Osteoblast (primary cell): ENCODE data around the gene CLECL1. TPM values are rescaled to one million over a fixed set of nuclear protein-coding genes. Genes with fewer than 3 reads are reported as not detected.
"Not testable (repeated sequence)": the region's sequence is repeated elsewhere in the genome, so short reads cannot be mapped to it uniquely, and the experiment has no call there.

Source experiments
- DNase-seq: peaks from one replicate; pipeline ENCODE4 v3.0.0; 2011; ENCODE audit warnings: low spot score, mixed read lengths; ENCODE audit not compliant: insufficient read length; ENCODE audit errors: missing footprints
- H2AFZ ChIP-seq: 2 replicates; pipeline ENCODE4 v1.6.0; 2011; ENCODE audit warnings: mild to moderate bottlenecking, low read length
- H3K27ac ChIP-seq: 2 replicates; pipeline ENCODE4 v1.5.1; 2011; ENCODE audit warnings: mild to moderate bottlenecking, low read depth, low read length, moderate library complexity
- H3K27me3 ChIP-seq: 2 replicates; pipeline ENCODE4 v1.6.0; 2012; ENCODE audit warnings: mild to moderate bottlenecking, control low read depth, inconsistent platforms, low read length, moderate library complexity; ENCODE audit not compliant: insufficient read depth
- H3K36me3 ChIP-seq: 2 replicates; pipeline ENCODE4 v1.5.1; 2011; ENCODE audit warnings: mild to moderate bottlenecking, low read length, control low read depth, moderate library complexity; ENCODE audit not compliant: insufficient read depth
- H3K4me1 ChIP-seq: 2 replicates; pipeline ENCODE4 v1.5.1; 2011; ENCODE audit warnings: mild to moderate bottlenecking, low read length, control low read depth, moderate library complexity; ENCODE audit not compliant: insufficient read depth
- H3K4me2 ChIP-seq: 2 replicates; pipeline ENCODE4 v1.6.0; 2011; ENCODE audit warnings: mild to moderate bottlenecking, low read length; ENCODE audit not compliant: insufficient read depth
- H3K4me3 ChIP-seq: fragments of 200-600 bp; sonication (generic); 3 replicates; pipeline ENCODE4 v1.5.1; 2012; ENCODE audit warnings: mild to moderate bottlenecking, low read length, inconsistent platforms; ENCODE audit not compliant: insufficient read depth
- H3K79me2 ChIP-seq: 2 replicates; pipeline ENCODE4 v1.6.0; 2012; ENCODE audit warnings: mild to moderate bottlenecking, low read length, control low read depth, inconsistent platforms; ENCODE audit not compliant: insufficient read depth
- H3K9me3 ChIP-seq: 2 replicates; pipeline ENCODE4 v1.5.1; 2011; ENCODE audit warnings: low read depth, low read length, control low read depth
- H4K20me1 ChIP-seq: 2 replicates; pipeline ENCODE4 v1.6.0; 2012; ENCODE audit warnings: mild to moderate bottlenecking, low read length, control low read depth; ENCODE audit not compliant: insufficient read depth
- total RNA-seq: library from RNA; depleted of rRNA; stranded (reverse); fragments of >200 nt; gene quantifications from 2 replicates; pipeline ENCODE4 v1.2.3, GENCODE V29; 2012
- TF ChIP-seq, protein P1 (sequence below): IDR thresholded peaks from 2 replicates; pipeline ENCODE4 v1.5.1; 2011; ENCODE audit warnings: mild to moderate bottlenecking, low read depth, low read length, moderate library complexity; ENCODE audit errors: extremely low read depth

CLECL1 gene
- total RNA-seq, 1 donor, result not detected

DNA sequence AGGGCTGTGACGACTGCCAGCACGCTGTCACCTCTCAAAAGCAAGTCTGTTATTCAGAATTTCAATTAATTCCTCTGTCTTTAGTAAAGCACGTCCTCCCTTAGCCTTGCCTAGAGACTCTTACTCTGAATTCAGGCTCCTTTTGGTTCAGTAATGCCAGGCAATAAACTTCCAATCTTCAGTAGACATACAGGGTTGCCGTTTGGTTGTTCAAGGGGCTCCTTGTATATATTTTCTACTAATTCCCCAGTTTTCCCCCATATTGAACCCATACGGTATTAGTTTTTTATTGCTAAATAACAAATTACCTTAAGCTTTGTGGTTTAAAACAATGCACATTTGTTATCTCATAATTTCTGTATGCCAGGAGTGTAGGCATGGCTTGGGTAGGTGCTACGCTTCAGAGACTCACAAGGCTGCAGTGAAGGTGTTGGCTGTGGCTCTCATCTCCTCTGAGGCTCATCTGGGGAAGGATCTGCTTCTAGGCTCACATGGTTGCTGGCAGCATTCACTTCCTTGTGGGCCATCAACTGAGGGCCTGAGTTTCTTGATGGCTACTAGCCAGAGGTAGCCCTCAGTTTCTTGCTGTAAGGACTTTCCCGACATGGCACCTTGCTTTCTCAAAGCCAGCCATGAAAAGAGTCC, 7.3 kb upstream of the CLECL1 start:
- no peaks in the 10 kb centered on the region for H4K20me1 ChIP-seq
- no peaks in the 10 kb centered on the region for H3K79me2 ChIP-seq
- no peak overlapping the region for H3K4me3 ChIP-seq
- H3K27ac ChIP-seq, result no peak overlapping the region
- H3K36me3 ChIP-seq, result no peaks in the 10 kb centered on the region
- TF ChIP-seq, protein P1, sequence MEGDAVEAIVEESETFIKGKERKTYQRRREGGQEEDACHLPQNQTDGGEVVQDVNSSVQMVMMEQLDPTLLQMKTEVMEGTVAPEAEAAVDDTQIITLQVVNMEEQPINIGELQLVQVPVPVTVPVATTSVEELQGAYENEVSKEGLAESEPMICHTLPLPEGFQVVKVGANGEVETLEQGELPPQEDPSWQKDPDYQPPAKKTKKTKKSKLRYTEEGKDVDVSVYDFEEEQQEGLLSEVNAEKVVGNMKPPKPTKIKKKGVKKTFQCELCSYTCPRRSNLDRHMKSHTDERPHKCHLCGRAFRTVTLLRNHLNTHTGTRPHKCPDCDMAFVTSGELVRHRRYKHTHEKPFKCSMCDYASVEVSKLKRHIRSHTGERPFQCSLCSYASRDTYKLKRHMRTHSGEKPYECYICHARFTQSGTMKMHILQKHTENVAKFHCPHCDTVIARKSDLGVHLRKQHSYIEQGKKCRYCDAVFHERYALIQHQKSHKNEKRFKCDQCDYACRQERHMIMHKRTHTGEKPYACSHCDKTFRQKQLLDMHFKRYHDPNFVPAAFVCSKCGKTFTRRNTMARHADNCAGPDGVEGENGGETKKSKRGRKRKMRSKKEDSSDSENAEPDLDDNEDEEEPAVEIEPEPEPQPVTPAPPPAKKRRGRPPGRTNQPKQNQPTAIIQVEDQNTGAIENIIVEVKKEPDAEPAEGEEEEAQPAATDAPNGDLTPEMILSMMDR, result no peak
- peak; percentile 44 for DNase-seq
- no peaks in the 10 kb centered on the region for H3K27me3 ChIP-seq
- no peaks in the 10 kb centered on the region for H3K9me3 ChIP-seq
- no peaks in the 10 kb centered on the region for H3K4me1 ChIP-seq
- H3K4me2 ChIP-seq, result no peak overlapping the region
- H2AFZ ChIP-seq, result no peak overlapping the region

DNA sequence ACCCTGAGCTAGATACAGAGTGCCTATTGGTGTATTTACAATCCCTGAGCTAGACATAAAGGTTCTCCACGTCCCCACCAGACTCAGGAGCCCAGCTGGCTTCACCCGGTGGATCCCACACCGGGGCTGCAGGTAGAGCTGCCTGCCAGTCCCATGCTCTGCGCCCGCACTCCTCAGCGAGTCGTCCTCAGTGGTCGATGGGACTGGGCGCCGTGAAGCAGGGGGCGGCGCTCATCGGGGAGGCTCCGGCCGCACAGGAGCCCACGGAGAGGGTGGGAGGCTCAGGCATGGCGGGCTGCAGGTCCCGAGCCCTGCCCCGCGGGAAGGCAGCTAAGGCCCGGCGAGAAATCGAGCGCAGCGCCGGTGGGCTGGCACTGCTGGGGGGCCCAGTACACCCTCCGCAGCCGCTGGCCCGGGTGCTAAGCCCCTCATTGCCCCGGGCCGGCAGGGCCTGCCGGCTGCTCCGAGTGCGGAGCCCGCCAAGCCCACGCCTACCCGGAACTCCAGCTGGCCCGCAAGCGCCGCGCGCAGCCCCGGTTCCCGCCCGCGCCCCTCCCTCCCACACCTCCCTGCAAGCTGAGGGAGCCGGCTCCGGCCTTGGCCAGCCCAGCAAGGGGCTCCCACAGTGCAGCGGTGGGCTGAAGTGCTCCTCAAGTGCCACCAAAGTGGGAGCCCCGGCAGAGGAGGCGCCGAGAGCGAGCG, 6.7 kb upstream of the CLECL1 start:
- not testable (repeated sequence) for H3K36me3 ChIP-seq, H3K9me3 ChIP-seq, H3K4me1 ChIP-seq, H2AFZ ChIP-seq, DNase-seq, H4K20me1 ChIP-seq, H3K79me2 ChIP-seq, H3K4me2 ChIP-seq, H3K27me3 ChIP-seq, H3K27ac ChIP-seq
- H3K4me3 ChIP-seq, result peak overlapping the region; percentile 25

DNA sequence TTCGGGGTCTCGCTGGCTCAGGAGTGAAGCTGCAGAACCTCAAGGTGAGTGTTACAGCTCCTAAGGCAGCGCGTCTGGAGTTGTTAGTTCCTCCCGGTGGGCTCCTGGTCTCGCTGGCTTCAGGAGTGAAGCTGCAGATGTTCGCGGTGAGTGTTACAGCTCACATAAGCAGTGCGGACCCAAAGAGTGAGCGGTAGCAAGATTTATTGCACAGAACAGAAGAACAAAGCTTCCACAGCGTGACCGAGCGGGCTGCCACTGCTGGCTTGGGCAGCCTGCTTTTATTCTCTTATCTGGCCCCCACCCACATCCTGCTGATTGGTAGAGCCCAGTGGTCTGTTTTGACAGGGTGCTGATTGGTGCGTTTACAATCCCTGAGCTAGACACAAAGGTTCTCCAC, 6.0 kb upstream of the CLECL1 start:
- H3K4me2 ChIP-seq, H3K4me1 ChIP-seq, H3K27ac ChIP-seq, H3K36me3 ChIP-seq, H3K4me3 ChIP-seq, H4K20me1 ChIP-seq, H3K9me3 ChIP-seq, H2AFZ ChIP-seq, H3K27me3 ChIP-seq, DNase-seq, H3K79me2 ChIP-seq: not testable (repeated sequence)

DNA sequence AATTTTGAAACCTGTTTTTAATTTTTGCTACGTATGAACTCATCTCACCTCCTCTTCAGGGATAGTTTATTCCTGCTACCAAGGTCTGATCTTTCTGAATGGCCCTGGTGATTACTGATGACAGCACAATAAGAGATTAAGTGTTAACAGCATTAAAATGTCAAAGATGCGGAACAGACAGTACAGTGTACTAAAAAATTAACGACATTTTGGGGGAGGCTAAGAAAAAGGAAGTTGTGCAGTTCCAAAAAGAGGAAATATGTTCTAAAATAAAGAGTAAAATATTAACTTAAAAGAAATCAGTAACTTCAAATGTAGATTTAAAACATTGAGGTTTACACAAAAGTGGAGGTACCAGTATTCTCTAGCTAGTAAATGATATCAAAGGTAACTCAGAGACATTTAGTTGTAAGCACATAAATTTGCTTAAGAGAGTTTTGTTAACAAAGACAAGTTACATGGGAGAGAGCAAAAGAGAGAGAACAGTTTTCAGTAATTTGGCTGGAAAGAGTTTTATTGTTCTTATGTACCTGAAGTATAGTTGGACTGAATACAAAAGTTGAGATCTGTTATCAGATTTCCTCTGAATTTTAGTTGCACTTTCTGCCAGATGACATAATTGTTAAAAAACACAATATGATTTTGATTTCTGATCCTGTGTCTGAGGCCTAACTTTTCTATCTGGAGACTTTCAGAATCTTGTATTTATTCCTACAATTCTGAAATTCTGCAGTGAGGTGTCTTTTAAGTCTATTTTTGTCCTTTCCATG, 4.2 kb upstream of the CLECL1 start:
- no peaks in the 10 kb centered on the region for H3K4me1 ChIP-seq
- no peaks in the 10 kb centered on the region for H3K36me3 ChIP-seq
- no peak overlapping the region for H3K27ac ChIP-seq
- TF ChIP-seq, protein P1, result no peak
- no peaks in the 10 kb centered on the region for H3K9me3 ChIP-seq
- no peak overlapping the region for H3K4me3 ChIP-seq
- DNase-seq, result peak; percentile 45
- H4K20me1 ChIP-seq, result no peaks in the 10 kb centered on the region
- no peak overlapping the region for H2AFZ ChIP-seq
- H3K79me2 ChIP-seq, result no peaks in the 10 kb centered on the region
- no peak overlapping the region for H3K4me2 ChIP-seq
- H3K27me3 ChIP-seq, result no peaks in the 10 kb centered on the region

DNA sequence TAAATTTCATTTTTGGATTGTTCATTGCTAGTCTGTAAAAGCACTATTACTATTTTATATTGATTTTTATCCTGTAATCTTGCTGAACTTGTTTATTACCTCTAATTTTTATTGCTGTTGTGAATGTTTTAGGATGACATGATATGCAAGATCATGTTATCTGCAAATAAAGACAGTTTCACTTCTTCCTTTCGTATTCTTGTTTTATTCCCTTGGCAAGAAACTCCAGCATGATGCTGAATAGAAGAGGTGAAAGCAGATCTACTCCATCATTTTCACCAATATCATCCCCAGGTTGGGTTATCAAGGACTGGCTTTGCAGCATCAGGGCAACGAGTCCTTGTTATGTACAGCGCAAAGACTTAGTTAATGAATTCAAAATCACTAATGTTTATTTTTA, 2.7 kb upstream of the CLECL1 start:
- Histone ChIP-seq H2AFZ (no peak overlapping the region), H3K79me2 (no peaks in the 10 kb centered on the region), H3K27me3 (no peaks in the 10 kb centered on the region), H3K4me2 (no peak overlapping the region), H3K27ac (no peak overlapping the region), H3K9me3 (no peaks in the 10 kb centered on the region), H3K4me3 (no peak overlapping the region), H3K36me3 (no peaks in the 10 kb centered on the region), H3K4me1 (no peaks in the 10 kb centered on the region), H4K20me1 (no peaks in the 10 kb centered on the region)
- DNase-seq, result no peak
- TF ChIP-seq, protein P1, result no peak
